ENCODE results near the gene PTPRF.

GRCh38 chr1:43606624-43607023, 75.9 kb downstream of the PTPRF start:
- TF ChIP-seq CTCF (IDR thresholded peaks at IDR 0.05; ENCODE audit: low read depth, low read length) (no peak), EZH2phosphoT487 (IDR thresholded peaks at IDR 0.05; ENCODE audit: low read depth) (no peak)

All from OCI-LY3 (cell line).